ENCODE results near the gene BTBD9.
"Not testable (repeated sequence)": the region's sequence is repeated elsewhere in the genome, so short reads cannot be mapped to it uniquely, and the experiment has no call there.

Gene BTBD9

DNA sequence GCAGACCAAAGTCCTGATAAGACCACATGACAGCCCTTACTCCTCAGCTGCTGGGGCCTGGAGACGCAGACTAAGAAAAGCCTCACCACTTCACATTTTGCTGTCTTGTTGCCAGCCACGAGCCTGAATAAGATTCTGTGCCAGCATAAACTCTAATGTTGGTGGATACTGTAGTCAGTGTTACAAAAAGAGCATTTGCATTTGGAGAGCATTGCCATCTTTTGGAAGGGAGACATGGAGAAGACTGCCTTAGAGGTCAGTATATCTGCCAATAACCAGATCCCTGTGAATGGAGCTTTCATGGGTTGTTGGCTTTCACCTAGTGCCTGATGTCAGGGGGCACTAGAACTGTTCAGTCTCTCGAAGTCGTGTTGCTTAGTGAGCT lies 505.0 kb downstream of the BTBD9 start:
- no peak for DNase-seq

DNA sequence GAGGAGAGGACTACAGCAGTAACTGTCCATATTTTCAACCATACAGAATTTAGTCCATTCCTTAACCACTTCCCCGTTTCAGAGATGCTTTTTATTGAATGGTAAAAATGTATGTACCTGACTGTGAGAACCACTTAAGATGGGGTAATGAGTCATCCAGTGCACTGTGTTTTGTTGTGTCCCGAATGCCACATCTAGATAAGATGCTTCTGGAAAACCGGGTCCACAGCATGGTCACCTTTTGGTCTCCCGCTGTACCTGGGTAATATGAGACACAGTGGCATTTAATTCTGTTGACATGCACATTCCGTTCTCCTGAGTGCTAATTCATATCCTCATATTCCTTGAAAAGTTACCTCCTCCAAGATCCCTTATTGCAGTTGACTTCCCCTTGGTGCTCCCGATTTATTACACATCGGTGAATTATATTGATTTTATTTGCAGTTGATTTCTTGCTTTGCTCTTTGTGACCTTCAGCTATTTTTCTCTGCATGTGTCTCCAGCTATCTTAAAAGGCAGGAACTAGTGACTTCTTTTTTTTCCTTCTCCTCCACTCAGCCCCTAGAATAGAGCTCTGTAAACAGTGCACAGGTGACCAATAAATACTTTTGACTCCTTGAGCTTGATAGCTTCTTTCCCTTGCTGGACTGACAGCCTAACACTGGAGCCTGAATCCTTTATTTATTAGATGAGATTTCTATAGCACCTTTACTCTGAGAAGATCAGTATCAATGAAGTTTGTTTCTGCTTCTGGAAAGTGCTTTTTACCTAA lies 505.6 kb downstream of the BTBD9 start:
- DNase-seq, result no peak

DNA sequence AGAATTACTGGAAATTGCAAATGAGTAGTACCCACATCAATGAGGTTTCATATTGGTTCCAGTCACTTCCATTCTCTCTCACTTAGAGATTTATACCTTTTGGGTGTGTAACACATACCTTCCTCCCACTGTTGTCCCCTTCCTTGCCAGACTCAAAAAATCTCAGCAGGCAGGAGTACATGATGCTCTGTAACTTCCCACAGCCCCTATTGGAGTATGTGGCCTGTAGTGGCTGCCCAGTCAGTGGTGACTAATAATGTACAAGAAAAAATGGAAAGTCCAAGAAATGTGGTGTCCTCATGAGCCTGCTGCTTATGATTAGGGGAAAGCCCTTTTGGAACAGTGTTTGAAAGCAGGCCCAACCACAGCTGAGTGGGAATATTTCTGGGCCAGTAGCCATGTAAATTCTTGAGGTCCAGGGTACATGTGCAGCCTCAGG lies 508.2 kb downstream of the BTBD9 start:
- no peak for DNase-seq

DNA sequence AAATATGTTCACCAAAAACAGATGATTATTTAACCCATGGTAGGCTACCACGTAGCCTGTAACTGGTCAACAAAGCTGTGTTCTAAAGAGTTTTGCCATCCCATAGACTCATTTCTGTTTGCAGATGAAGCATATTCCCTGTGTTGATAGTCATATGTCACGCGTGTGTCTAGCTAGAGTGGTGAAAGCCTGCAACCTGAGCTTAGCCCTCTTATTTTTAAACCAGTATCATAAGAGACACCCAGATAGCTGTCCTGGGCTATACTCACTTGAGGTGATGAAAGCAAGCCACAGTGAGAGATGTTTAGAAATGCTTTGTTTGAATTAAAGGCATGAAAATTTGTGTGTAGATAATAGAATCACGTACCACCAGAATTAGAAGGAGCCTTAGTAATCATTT lies 512.4 kb downstream of the BTBD9 start:
- no peak for DNase-seq

DNA sequence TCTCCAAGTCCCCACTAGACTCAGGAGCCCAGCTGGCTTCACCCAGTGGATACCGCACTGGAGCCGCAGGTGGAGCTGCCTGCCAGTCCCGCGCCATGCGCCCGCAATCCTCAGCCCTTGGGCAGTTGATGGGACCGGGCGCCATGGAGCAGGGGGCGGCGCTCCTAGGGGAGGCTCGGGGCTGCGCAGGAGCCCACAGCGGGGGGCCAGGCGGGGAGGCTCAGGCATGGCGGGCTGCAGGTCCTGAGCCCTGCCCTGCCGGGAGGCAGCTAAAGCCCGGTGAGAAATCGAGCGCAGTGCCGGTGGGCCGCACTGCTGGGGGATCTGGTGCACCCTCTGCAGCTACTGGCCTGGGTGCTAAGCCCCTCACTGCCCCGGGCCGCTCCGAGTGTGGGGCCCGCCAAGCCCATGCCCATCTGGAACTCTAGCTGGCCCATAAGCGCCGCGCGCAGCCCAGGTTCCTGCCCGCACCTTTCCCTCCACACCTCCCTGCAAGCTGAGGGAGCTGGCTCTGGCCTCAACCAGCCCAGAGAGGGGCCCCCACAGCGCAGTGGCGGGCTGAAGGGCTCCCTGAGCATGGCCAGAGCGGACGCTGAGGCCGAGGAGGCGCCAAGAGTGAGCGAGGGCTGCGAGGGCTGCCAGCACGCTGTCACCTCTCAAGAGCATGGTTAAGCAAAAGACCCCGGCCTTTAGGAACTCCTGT lies 515.4 kb downstream of the BTBD9 start:
- not testable (repeated sequence) for DNase-seq

DNA sequence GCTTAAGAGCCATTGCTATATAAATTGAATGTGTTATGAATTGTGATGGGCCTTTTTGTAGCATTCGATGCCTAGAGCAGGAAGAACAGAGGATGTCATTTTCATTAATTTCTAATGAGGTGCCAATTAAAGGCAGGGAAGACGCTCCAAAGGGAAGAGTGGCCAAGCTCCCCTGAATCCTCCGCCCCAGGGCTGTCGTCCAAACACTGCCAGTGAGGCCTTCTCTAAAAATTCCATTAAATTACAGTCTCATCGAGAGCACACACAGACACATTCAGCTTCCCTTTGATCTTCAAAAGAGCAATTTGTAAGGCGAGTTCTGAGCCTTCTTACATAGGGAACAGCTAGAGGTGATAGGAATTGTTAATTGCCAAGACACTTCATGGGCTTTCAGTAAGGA lies 520.2 kb downstream of the BTBD9 start:
- no peak for DNase-seq

DNA sequence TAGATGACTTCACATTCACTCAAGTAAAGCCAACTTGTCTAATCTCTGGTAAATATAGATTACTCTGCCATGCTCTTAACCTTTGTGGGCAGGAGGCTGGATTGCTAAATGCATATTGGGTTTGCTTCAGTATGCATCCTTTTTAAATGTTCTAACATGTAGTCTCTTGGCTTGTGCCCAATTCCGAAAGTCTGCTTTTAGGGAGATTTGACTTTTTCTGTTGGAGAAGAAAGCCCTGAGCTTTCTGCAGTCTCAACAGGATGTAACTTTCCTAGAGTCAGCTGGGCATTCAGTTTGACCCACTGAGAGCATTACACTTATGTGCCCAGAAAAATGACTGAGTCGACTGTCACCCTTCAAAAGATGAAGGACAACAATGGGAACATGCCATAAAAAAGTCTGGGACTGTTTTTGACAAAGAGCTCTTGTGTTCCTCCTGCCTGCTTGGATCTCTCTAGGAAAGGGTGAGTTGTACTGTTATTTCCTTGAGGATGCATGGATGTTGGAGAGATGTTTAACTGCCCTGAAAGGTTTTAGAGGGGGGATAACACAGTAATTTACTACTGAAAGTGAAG lies 520.9 kb downstream of the BTBD9 start:
- peak; percentile 1 for DNase-seq

All from NCI-H2227 treated with DMSO at 0.1 percent for 48 hours (cell line).